ENCODE results near the gene RNF135.

DNA sequence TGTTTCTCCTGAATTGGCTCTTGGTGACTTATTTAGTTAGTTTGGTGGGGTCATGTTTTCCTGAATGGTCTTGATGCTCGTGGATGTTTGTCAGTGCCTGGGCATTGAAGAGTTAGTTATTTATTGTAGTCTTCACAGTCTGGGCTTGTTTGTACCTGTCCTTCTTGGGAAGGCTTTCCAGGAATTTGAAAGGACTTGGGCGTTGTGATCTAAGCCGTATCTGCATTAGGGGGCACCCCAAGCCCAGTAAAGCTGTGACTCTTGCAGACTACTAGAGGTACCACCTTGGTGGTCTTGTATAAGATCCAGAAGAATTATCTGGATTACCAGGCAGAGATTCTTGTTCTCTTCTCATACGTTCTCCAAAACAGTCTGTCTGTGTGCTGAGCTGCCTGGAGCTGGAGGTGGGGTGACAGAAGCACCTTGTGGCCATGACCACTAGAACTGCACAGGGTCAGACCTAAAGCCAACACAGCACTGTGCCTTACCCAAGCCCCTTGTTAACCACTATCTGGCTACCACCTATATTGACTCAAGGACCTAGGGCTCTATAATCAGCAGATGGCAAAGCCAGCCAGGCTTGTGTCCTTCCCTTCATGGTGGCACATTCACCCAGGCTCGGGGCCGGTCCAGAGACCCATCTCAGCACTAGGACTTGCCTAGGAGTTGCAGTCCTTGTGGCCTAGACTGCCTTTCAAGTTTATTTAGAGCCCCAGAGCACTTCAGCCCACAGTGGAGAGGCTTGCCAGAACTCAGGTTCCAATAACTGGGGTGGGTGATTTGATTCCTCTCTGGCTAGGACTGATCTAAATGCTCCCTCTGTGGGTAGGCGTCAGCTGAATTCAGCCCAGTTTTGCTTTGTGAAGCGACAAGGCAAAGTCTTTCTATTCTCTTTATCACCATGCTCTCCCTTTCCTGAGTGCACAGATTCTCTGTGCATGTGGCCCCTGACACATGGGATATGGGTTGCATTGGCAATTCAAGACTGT, 11.0 kb downstream of the RNF135 start:
- TF ChIP-seq, protein P1, sequence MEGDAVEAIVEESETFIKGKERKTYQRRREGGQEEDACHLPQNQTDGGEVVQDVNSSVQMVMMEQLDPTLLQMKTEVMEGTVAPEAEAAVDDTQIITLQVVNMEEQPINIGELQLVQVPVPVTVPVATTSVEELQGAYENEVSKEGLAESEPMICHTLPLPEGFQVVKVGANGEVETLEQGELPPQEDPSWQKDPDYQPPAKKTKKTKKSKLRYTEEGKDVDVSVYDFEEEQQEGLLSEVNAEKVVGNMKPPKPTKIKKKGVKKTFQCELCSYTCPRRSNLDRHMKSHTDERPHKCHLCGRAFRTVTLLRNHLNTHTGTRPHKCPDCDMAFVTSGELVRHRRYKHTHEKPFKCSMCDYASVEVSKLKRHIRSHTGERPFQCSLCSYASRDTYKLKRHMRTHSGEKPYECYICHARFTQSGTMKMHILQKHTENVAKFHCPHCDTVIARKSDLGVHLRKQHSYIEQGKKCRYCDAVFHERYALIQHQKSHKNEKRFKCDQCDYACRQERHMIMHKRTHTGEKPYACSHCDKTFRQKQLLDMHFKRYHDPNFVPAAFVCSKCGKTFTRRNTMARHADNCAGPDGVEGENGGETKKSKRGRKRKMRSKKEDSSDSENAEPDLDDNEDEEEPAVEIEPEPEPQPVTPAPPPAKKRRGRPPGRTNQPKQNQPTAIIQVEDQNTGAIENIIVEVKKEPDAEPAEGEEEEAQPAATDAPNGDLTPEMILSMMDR (conservative IDR thresholded peaks at IDR 0.05; ENCODE audit: low read depth, low read length): no peak
- TF ChIP-seq POLR2A (IDR thresholded peaks at IDR 0.05; ENCODE audit: low read depth, low read length): no peak
- TF ChIP-seq RAD21 (IDR thresholded peaks at IDR 0.05; ENCODE audit: low read length): no peak
- no peak for TF ChIP-seq BHLHE40 (IDR thresholded peaks at IDR 0.05; ENCODE audit: low read depth, low read length)
- no peak for TF ChIP-seq FOS (IDR thresholded peaks at IDR 0.05; ENCODE audit: low read depth, low read length)
- no peak for TF ChIP-seq SMC3 (IDR thresholded peaks at IDR 0.05; ENCODE audit: low read depth, low read length)
- TF ChIP-seq, protein P2, sequence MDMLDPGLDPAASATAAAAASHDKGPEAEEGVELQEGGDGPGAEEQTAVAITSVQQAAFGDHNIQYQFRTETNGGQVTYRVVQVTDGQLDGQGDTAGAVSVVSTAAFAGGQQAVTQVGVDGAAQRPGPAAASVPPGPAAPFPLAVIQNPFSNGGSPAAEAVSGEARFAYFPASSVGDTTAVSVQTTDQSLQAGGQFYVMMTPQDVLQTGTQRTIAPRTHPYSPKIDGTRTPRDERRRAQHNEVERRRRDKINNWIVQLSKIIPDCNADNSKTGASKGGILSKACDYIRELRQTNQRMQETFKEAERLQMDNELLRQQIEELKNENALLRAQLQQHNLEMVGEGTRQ (IDR thresholded peaks at IDR 0.05; ENCODE audit: low read depth, low read length): no peak
- TF ChIP-seq CEBPB (IDR thresholded peaks at IDR 0.05; ENCODE audit: low read depth, low read length): no peak
- no peak for TF ChIP-seq MXI1 (IDR thresholded peaks at IDR 0.05; ENCODE audit: borderline replicate concordance, low read depth, low read length)
- no peak for TF ChIP-seq RFX5 (IDR thresholded peaks at IDR 0.05; ENCODE audit: low read depth, low read length)
- no peak for TF ChIP-seq CHD1 (IDR thresholded peaks at IDR 0.05; ENCODE audit: low read depth, low read length)
- no peak for TF ChIP-seq MAZ (IDR thresholded peaks at IDR 0.05; ENCODE audit: borderline replicate concordance, low read depth, low read length)
- no peak for TF ChIP-seq MAFK (IDR thresholded peaks at IDR 0.05; ENCODE audit: low read depth, low read length)
- TF ChIP-seq, protein P3, sequence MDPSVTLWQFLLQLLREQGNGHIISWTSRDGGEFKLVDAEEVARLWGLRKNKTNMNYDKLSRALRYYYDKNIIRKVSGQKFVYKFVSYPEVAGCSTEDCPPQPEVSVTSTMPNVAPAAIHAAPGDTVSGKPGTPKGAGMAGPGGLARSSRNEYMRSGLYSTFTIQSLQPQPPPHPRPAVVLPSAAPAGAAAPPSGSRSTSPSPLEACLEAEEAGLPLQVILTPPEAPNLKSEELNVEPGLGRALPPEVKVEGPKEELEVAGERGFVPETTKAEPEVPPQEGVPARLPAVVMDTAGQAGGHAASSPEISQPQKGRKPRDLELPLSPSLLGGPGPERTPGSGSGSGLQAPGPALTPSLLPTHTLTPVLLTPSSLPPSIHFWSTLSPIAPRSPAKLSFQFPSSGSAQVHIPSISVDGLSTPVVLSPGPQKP (IDR thresholded peaks at IDR 0.05; ENCODE audit: borderline replicate concordance, low read depth, low read length): no peak

All from IMR-90 (cell line).